Heart left ventricle (tissue), 16 donors: ENCODE results near the gene RAB7B. TPM values are rescaled to one million over a fixed set of nuclear protein-coding genes. Genes with fewer than 3 reads are reported as not detected.

Source experiments
- ATAC-seq, 4 donors: fragments of 200-7000 bp; cut with Tn5 transposase; one replicate each; pipeline ENCODE4 v1.9.1; 2020 to 2022; ENCODE audit warnings: moderate library complexity in 4 of 4, mild to moderate bottlenecking in 3 of 4, moderate number of reproducible peaks in 1 of 4
- DNase-seq, 5 donors: peaks; one replicate each; pipeline ENCODE4 v3.0.0-alpha.2; 2020
- H3K27ac ChIP-seq, 12 donors: fragments of 200-600 bp; sonication (generic) in 4 of 12; one replicate each; pipeline versions ENCODE4 v1.5.0 to v1.8.0; 2016 to 2022; ENCODE audit warnings: mild to moderate bottlenecking in 2 of 12
- H3K27me3 ChIP-seq, 9 donors: fragments of 200-600 bp; sonication (generic) in 2 of 9; one replicate each; pipeline versions ENCODE4 v1.5.1 to v1.8.0; 2016 to 2022; ENCODE audit warnings: mild to moderate bottlenecking in 3 of 9
- H3K36me3 ChIP-seq, 9 donors: fragments of 200-600 bp; sonication (generic) in 2 of 9; one replicate each; pipeline versions ENCODE4 v1.5.0 to v1.8.0; 2018 to 2022; ENCODE audit warnings: mild to moderate bottlenecking in 2 of 9
- H3K4me1 ChIP-seq, 12 donors: fragments of 200-600 bp; sonication (generic) in 4 of 12; one replicate each; pipeline versions ENCODE4 v1.5.0 to v1.8.0; 2016 to 2022; ENCODE audit warnings: mild to moderate bottlenecking in 3 of 12
- H3K4me3 ChIP-seq, 12 donors: fragments of 200-600 bp; sonication (generic) in 4 of 12; one replicate each; pipeline versions ENCODE4 v1.5.0 to v1.8.0; 2017 to 2022; ENCODE audit warnings: mild to moderate bottlenecking in 9 of 12, moderate library complexity in 4 of 12
- H3K9me3 ChIP-seq, 12 donors: fragments of 200-600 bp; sonication (generic) in 4 of 12; one replicate each; pipeline versions ENCODE4 v1.5.0 to v1.8.0; 2016 to 2022; ENCODE audit warnings: mild to moderate bottlenecking in 1 of 12
- POLR2A ChIP-seq, 2 donors: fragments of 450-650 bp; IDR thresholded peaks; one replicate each; pipeline ENCODE4 v1.6.1; 2017; ENCODE audit warnings: antibody characterized with exemption in 2 of 2, mild to moderate bottlenecking in 2 of 2, moderate library complexity in 2 of 2
- WGBS, 4 donors: extraction: QIAGEN DNeasy Blood & Tissue Kit in 2 of 4; methylation state at CpG; one replicate each; pipeline versions ENCODE4 v1.1.5 to v1.1.7; 2013 to 2018; 5-methylcytosine and 5-hydroxymethylcytosine counted together
- intact Hi-C, 10 donors: fragments of 100-400 bp; cut with DNase I; formaldehyde crosslinking; loops; one replicate each; pipeline versions ENCODE4 v1.11.1 to v1.14.2; 2022
- polyA plus RNA-seq, 2 donors: library from polyadenylated mRNA; stranded (reverse); fragments of 200-250 nt; gene quantifications; one replicate each; pipeline ENCODE4 v1.2.3, GENCODE V29; 2013
- total RNA-seq, 9 donors: library from RNA; depleted of rRNA in 2 of 9; stranded (reverse); fragments of >200 nt in 2 of 9; fragmentation: NEBNext Ultra II Directional in 3 of 9; extraction: Animal tissue kit (Norgen Biotek cat#: 25700) in 3 of 9; gene quantifications; one replicate each; pipeline versions ENCODE4 v1.1.0 to v1.2.4, GENCODE V29; 2016 to 2023
- TF ChIP-seq, protein P1 (sequence below), 12 donors: fragments of 200-600 bp; sonication (generic) in 4 of 12; IDR thresholded peaks; one replicate each; pipeline versions ENCODE4 v1.5.0 to v1.8.0; 2018 to 2022; ENCODE audit warnings: antibody characterized with exemption in 12 of 12, mild to moderate bottlenecking in 5 of 12
- donor health status: ischemic (EF 13 %, LVEDD 7.1; RV severe dilation, severe dysfunction).
- donor health status: healthy with polysubstance abuse.
- donor health status: DM: no; HTN: yes; CAD: no.
- donor health status: DM: no; HTN: no; CAD: no.
- donor health status: ischemic (EF 25% LVEDD 6.9; RV normal size, moderate dysfunction).
- donor health status: ischemic (EF 25% LVEDD 5.7; RV mildly dilated, moderate dysfunction).
- donor health status: healthy.
- donor health status: DM: yes; HTN: yes; CAD: no.
- donor health status: ischemic (EF 35%, LVEDD 5.7; RV mildly dilated, moderate dysfunction).
- donor health status: nonischemic (EF 11% LVEDD 7.7; RV severe dilation, severe dysfunction).
- donor health status: DM: yes; HTN: yes; CAD: no.
- donor health status: PGD.
- donor health status: ischemic (EF 29% LVEDD 5.4; RV normal size, mild dysfunction).
- donor health status: nonischemic (EF 23%, LVEDD 6.1; RV moderate dilation, normal function).

The RAB7B gene
- total and polyA plus RNA-seq, 11 donors = 0.31 to 11.1 (median 1.1) TPM

DNA sequence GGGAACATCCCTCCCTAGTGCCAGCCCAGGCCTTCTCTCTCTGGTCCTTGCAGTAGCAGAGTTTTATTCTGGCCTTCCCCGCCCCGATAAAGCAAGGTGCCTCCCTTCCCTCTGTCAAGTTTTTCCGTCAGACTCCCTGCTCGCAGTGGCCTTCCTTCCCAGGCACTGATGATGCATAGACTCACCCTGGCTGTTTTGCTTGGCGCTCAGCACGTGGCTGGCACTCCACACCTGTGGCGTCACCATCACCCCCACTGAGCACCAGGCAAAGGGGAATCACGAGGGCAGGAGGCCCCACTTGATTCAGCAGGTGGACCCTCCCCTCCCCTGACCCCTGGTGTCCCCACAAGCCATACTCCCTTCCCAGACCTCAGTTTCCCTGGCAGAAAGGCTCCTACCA lies 67.3 kb downstream of the RAB7B start:
- H3K9me3 ChIP-seq = no peaks in the 10 kb centered on the region
- WGBS, 4 donors = 89 to 95% (median 91%) methylated on average over 8 of the region's 8 CpGs
- no peak for DNase-seq

DNA sequence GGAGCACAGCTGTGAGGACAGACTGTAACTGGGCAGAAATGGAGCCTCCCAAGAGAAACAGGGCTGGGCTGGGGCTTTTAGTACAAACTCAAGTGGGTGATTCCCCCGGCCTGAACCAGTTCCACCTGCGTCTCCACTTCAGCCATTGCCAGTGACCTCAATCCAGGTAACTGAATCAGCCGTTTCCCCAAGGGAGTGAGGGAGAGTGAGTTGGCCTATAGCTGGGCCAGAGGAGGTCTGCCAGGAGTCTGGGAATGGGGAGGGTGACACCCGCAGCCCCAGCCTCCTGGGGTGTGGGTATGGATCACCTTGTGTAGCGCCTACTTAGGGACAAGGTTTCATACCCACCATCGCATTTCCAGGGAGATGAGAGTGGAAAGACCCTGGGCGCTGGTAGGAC lies 68.4 kb downstream of the RAB7B start:
- no peak for ATAC-seq
- intact Hi-C loops = no loop called here
- H3K4me1 ChIP-seq = peaks cover 0 to 26% (median under 1%) of the 10 kb centered on the region in 12 donors

More for the DNA sequence above, 67.3 kb downstream of the RAB7B start:
- no peak overlapping the region for H3K27ac ChIP-seq
- no peaks in the 10 kb centered on the region for H3K36me3 ChIP-seq
- intact Hi-C loops = no loop called here
- peaks cover 0 to 22% (median 7%) of the 10 kb centered on the region in 12 donors for H3K4me1 ChIP-seq
- TF ChIP-seq, protein P1, sequence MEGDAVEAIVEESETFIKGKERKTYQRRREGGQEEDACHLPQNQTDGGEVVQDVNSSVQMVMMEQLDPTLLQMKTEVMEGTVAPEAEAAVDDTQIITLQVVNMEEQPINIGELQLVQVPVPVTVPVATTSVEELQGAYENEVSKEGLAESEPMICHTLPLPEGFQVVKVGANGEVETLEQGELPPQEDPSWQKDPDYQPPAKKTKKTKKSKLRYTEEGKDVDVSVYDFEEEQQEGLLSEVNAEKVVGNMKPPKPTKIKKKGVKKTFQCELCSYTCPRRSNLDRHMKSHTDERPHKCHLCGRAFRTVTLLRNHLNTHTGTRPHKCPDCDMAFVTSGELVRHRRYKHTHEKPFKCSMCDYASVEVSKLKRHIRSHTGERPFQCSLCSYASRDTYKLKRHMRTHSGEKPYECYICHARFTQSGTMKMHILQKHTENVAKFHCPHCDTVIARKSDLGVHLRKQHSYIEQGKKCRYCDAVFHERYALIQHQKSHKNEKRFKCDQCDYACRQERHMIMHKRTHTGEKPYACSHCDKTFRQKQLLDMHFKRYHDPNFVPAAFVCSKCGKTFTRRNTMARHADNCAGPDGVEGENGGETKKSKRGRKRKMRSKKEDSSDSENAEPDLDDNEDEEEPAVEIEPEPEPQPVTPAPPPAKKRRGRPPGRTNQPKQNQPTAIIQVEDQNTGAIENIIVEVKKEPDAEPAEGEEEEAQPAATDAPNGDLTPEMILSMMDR (IDR thresholded peaks at IDR 0.05) = no peak
- TF ChIP-seq POLR2A (IDR thresholded peaks at IDR 0.05) = no peak
- H3K27me3 ChIP-seq = no peaks in the 10 kb centered on the region
- no peak for ATAC-seq
- no peak overlapping the region for H3K4me3 ChIP-seq

DNA sequence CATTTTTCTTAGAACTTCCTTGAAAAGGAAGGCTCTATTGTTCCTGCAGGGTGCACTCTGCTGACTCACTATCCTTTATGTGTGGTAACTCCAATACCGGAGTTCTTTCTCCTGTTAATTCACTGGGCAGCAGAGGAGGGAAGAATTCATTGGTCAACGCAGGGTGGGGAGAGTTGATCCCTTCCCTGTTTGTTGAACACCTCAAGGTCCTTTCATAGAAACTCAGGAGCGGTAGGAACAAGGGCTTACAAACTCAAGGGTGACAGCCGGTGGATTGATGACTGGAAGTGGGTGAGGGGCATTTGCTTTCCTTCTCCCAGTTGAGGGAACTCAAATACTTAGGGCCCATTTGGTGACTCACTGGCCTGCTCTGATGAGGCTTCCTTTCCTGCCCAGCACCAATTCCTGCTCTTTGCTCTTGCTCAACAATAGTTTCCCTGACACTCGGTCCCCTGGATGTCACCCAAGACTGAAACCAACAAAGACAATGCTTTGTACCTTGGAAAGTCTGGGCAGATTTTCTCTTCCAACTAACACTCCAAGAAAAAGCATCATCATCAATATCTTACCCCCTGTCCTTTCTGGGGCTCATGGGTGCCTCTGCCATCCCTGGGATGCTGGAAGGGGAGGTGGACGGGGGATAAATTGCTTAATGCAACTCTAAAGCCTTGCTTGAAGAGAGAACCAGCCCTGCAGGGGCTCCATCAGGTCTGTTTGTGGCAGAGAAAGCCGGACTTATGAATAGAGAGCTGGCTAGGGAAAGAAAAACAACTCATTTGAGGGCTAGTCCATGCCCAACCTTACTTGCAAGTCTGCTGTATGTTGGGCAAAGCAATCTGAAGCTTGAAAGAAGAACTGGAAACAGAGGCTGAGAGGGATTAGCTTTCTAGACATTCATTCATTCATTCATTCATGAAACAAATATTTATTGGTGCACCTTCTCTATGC lies 69.2 kb downstream of the RAB7B start:
- peak overlapping the region in 1 of 12 donors; percentile 76 for H3K27ac ChIP-seq
- no peaks in the 10 kb centered on the region for H3K9me3 ChIP-seq
- peaks cover 0 to 26% (median 0%) of the 10 kb centered on the region in 12 donors for H3K4me1 ChIP-seq
- DNase-seq (no peak), ATAC-seq (peak in 3 of 4 donors; percentile 16 to 44 (median 43))
- WGBS, 4 donors = 66 to 73% (median 71%) methylated on average over 7 of the region's 7 CpGs
- intact Hi-C loops = no loop called here
- no peaks in the 10 kb centered on the region for H3K27me3 ChIP-seq
- no peak overlapping the region for H3K4me3 ChIP-seq
- no peak for TF ChIP-seq POLR2A (IDR thresholded peaks at IDR 0.05)
- TF ChIP-seq, protein P1 (IDR thresholded peaks at IDR 0.05) = no peak
- H3K36me3 ChIP-seq = no peaks in the 10 kb centered on the region

More for the DNA sequence above, 68.4 kb downstream of the RAB7B start:
- Histone ChIP-seq H3K27me3 (no peaks in the 10 kb centered on the region), H3K27ac (no peak overlapping the region), H3K36me3 (no peaks in the 10 kb centered on the region), H3K9me3 (no peaks in the 10 kb centered on the region), H3K4me3 (no peak overlapping the region)
- WGBS, 4 donors = 97% methylated on average over 7 of the region's 7 CpGs
- TF ChIP-seq, protein P1 (IDR thresholded peaks at IDR 0.05) = no peak
- TF ChIP-seq POLR2A (IDR thresholded peaks at IDR 0.05) = no peak
- no peak for DNase-seq

DNA sequence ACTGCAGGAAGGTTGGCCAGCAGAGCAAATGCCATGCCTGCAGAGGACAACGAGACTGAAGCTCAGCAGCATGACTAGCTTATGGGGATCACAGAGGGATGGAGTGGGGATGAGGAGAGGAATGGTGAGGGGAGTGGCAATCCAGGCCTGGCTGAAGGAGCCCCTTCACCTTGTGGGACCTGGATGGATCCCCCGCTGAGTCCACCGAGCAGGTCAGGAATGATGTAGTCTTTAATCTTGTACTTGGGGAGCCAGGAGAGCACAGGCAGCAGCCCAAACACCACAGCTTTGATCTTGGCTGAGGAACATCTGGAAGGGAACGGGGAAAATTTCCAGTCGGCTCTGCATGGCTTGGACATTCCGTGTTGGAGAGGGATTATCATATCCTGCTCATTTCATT lies 70.4 kb downstream of the RAB7B start:
- TF ChIP-seq, protein P1 (IDR thresholded peaks at IDR 0.05) = no peak
- no peak for TF ChIP-seq POLR2A (IDR thresholded peaks at IDR 0.05)
- WGBS, 4 donors = 80 to 91% (median 87%) methylated on average over 6 of the region's 6 CpGs
- ATAC-seq = no peak

More for the DNA sequence above, 70.4 kb downstream of the RAB7B start:
- intact Hi-C loops = no loop called here
- DNase-seq = no peak
- peak overlapping the region in 1 of 12 donors; percentile 76 for H3K27ac ChIP-seq
- no peaks in the 10 kb centered on the region for H3K36me3 ChIP-seq
- H3K9me3 ChIP-seq = no peaks in the 10 kb centered on the region
- H3K27me3 ChIP-seq = no peaks in the 10 kb centered on the region
- H3K4me1 ChIP-seq = peaks cover 0 to 26% (median 0%) of the 10 kb centered on the region in 12 donors
- H3K4me3 ChIP-seq = no peak overlapping the region
